Spleen (tissue), 11 donors: ENCODE measurements around the gene ZNF543. TPM values are rescaled to one million over a fixed set of nuclear protein-coding genes. Genes with fewer than 3 reads are reported as not detected.

ENCODE experiments used
- DNase-seq: peaks from one replicate; pipeline ENCODE4 v3.0.0-alpha.2; 2020
- H3K27ac ChIP-seq, 8 donors: fragments of 200-600 bp; sonication (generic) in 7 of 8; 1 replicate in 4 of 8; 2 replicates in 4 of 8; pipeline versions ENCODE4 v1.5.0 to v1.8.0; 2016 to 2021; ENCODE audit warnings: inconsistent platforms in 4 of 8, mild to moderate bottlenecking in 4 of 8, moderate library complexity in 1 of 8
- H3K27me3 ChIP-seq, 7 donors: fragments of 200-600 bp; sonication (generic) in 6 of 7; replicated peaks in 1 of 7; 1 replicate in 4 of 7; 2 replicates in 3 of 7; pipeline versions ENCODE4 v1.5.0 to v1.8.0; 2016 to 2021; ENCODE audit warnings: inconsistent platforms in 3 of 7, mild to moderate bottlenecking in 1 of 7
- H3K36me3 ChIP-seq, 6 donors: fragments of 200-600 bp; sonication (generic) in 5 of 6; 1 replicate in 4 of 6; 2 replicates in 2 of 6; pipeline versions ENCODE4 v1.5.0 to v1.8.0; 2016 to 2021; ENCODE audit warnings: inconsistent platforms in 2 of 6
- H3K4me1 ChIP-seq, 6 donors: fragments of 200-600 bp; sonication (generic) in 5 of 6; 1 replicate in 3 of 6; 2 replicates in 3 of 6; pipeline versions ENCODE4 v1.5.0 to v1.8.0; 2016 to 2021; ENCODE audit warnings: inconsistent platforms in 3 of 6
- H3K4me3 ChIP-seq, 8 donors: fragments of 200-600 bp; sonication (generic) in 7 of 8; 1 replicate in 4 of 8; 2 replicates in 4 of 8; pipeline versions ENCODE4 v1.5.0 to v1.8.0; 2016 to 2021; ENCODE audit warnings: inconsistent platforms in 4 of 8, mild to moderate bottlenecking in 4 of 8, moderate library complexity in 2 of 8
- H3K9me3 ChIP-seq, 8 donors: fragments of 200-600 bp; sonication (generic) in 7 of 8; 1 replicate in 4 of 8; 2 replicates in 4 of 8; pipeline versions ENCODE4 v1.5.0 to v1.8.0; 2016 to 2021; ENCODE audit warnings: inconsistent platforms in 4 of 8
- POLR2A ChIP-seq, 3 donors: fragments of 450-650 bp; IDR thresholded peaks; one replicate each; pipeline ENCODE4 v1.5.1; 2017; ENCODE audit warnings: antibody characterized with exemption in 3 of 3, mild to moderate bottlenecking in 1 of 3
- POLR2AphosphoS5 ChIP-seq, 3 donors: sonication (generic); formaldehyde crosslinking; IDR thresholded peaks; one replicate each; pipeline ENCODE4 v1.5.1; 2017; ENCODE audit warnings: antibody characterized with exemption in 3 of 3
- WGBS, 5 donors: extraction: QIAGEN DNeasy Blood & Tissue Kit in 3 of 5; methylation state at CpG; one replicate each; pipeline versions ENCODE4 v1.1.5 to v1.1.7; 2013 to 2018; 5-methylcytosine and 5-hydroxymethylcytosine counted together
- intact Hi-C: fragments of 100-400 bp; cut with DNase I; formaldehyde crosslinking; loops from one replicate; pipeline ENCODE4 v1.15.0; 2023; ENCODE audit warnings: low total_unique reads
- polyA plus RNA-seq, 3 donors: library from polyadenylated mRNA; stranded (reverse); fragments of 200-250 nt; gene quantifications; one replicate each; pipeline ENCODE4 v1.2.1, GENCODE V29; 2013
- total RNA-seq, 7 donors: library from RNA; depleted of rRNA in 3 of 7; stranded (reverse); fragments of >200 nt in 3 of 7; fragmentation: NEBNext Ultra II Directional in 4 of 7; extraction: Animal tissue kit (Norgen Biotek cat#: 25700) in 4 of 7; gene quantifications; one replicate each; pipeline versions ENCODE4 v1.1.0 to v1.2.1, GENCODE V29; 2016 to 2021
- TF ChIP-seq, protein P1 (sequence below), 11 experiments: fragments of 200-600 bp in 7 of 11; fragments of 450-650 bp in 4 of 11; sonication (generic) in 4 of 11; IDR thresholded peaks in 8 of 11; conservative IDR thresholded peaks in 3 of 11; 1 replicate in 7 of 11; 2 replicates in 4 of 11; pipeline versions ENCODE4 v1.4.0 to v1.8.0; 2016 to 2021; ENCODE audit warnings: antibody characterized with exemption in 11 of 11, inconsistent platforms in 4 of 11, mild to moderate bottlenecking in 1 of 11
- donor health status: healthy with polysubstance abuse.
- donor health status: DM: no; HTN: no; CAD: no; lungs with moderate emphysema.
- donor health status: DM: no; HTN: no; CAD: no.
- donor health status: Bipolar disorder and iron deficiency.
- donor health status: healthy.
- donor health status: DM: no; HTN: no; CAD: no.
- donor health status: DM: yes; HTN: yes; CAD: no.

ZNF543 gene
- total and polyA plus RNA-seq, 10 donors, result 1.6 to 16.9 (median 12.1) TPM

DNA sequence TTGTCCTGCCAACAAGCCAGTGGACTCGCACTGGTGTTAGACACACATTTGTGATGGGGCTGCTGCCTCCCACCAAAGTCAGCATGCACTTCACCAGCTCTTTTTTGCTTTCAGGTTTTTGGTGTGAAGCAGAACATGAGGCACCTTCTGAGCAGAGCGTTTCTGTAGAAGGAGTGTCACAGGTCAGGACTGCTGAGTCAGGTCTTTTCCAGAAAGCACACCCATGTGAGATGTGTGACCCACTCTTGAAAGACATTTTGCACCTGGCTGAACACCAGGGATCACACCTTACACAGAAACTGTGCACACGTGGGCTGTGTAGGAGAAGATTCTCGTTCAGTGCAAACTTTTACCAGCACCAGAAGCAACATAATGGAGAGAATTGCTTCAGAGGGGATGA lies 35.6 kb downstream of the ZNF543 start:
- intact Hi-C loops, result no loop called here
- TF ChIP-seq POLR2A (IDR thresholded peaks at IDR 0.05) (no peak), POLR2AphosphoS5 (IDR thresholded peaks at IDR 0.05) (no peak)
- TF ChIP-seq, protein P1, sequence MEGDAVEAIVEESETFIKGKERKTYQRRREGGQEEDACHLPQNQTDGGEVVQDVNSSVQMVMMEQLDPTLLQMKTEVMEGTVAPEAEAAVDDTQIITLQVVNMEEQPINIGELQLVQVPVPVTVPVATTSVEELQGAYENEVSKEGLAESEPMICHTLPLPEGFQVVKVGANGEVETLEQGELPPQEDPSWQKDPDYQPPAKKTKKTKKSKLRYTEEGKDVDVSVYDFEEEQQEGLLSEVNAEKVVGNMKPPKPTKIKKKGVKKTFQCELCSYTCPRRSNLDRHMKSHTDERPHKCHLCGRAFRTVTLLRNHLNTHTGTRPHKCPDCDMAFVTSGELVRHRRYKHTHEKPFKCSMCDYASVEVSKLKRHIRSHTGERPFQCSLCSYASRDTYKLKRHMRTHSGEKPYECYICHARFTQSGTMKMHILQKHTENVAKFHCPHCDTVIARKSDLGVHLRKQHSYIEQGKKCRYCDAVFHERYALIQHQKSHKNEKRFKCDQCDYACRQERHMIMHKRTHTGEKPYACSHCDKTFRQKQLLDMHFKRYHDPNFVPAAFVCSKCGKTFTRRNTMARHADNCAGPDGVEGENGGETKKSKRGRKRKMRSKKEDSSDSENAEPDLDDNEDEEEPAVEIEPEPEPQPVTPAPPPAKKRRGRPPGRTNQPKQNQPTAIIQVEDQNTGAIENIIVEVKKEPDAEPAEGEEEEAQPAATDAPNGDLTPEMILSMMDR (IDR thresholded peaks at IDR 0.05 in 8 of 11, conservative IDR thresholded peaks at IDR 0.05 in 3 of 11), result no peak
- no peak overlapping the region for H3K4me3 ChIP-seq
- H3K9me3 ChIP-seq, result peaks cover 0 to 84% (median 67%) of the 10 kb centered on the region in 8 donors
- peaks cover 8 to 74% (median 53%) of the 10 kb centered on the region in 6 donors for H3K36me3 ChIP-seq
- 86 to 100% (median 95%) methylated on average over 4 of the region's 4 CpGs for WGBS, 5 donors
- H3K27me3 ChIP-seq, result no peaks in the 10 kb centered on the region
- no peak for DNase-seq
- H3K27ac ChIP-seq, result no peak overlapping the region
- peaks cover 15 to 48% (median 26%) of the 10 kb centered on the region in 6 donors for H3K4me1 ChIP-seq

- 94 to 100% (median 98%) methylated on average over 5 of the region's 5 CpGs for WGBS, 5 donors
- DNase-seq, result no peak
- H3K27ac ChIP-seq, result no peak overlapping the region
- no peak overlapping the region for H3K4me3 ChIP-seq
- H3K27me3 ChIP-seq, result no peaks in the 10 kb centered on the region
- H3K9me3 ChIP-seq, result peaks cover 0 to 96% (median 74%) of the 10 kb centered on the region in 8 donors
- intact Hi-C loops, result no loop called here
- H3K4me1 ChIP-seq, result peaks cover 9 to 46% (median 17%) of the 10 kb centered on the region in 6 donors
- peaks cover 8 to 72% (median 53%) of the 10 kb centered on the region in 6 donors for H3K36me3 ChIP-seq
- TF ChIP-seq POLR2A (IDR thresholded peaks at IDR 0.05), result no peak
- TF ChIP-seq POLR2AphosphoS5 (IDR thresholded peaks at IDR 0.05), result no peak
- TF ChIP-seq, protein P1 (IDR thresholded peaks at IDR 0.05 in 8 of 11, conservative IDR thresholded peaks at IDR 0.05 in 3 of 11), result no peak
These were observed 37.1 kb downstream of the ZNF543 start for GRCh38 chr19:57357406-57357805.

- DNase-seq, result no peak
- Histone ChIP-seq H3K36me3 (peaks cover 8 to 53% (median 41%) of the 10 kb centered on the region in 6 donors), H3K4me1 (peaks cover 3 to 45% (median 18%) of the 10 kb centered on the region in 6 donors), H3K4me3 (no peak overlapping the region), H3K9me3 (peaks cover 0 to 85% (median 69%) of the 10 kb centered on the region in 8 donors), H3K27ac (peak overlapping the region in 5 of 8 donors; percentile 9 to 49 (median 16)), H3K27me3 (no peaks in the 10 kb centered on the region)
- TF ChIP-seq POLR2AphosphoS5 (IDR thresholded peaks at IDR 0.05), result no peak
- TF ChIP-seq, protein P1 (IDR thresholded peaks at IDR 0.05 in 8 of 11, conservative IDR thresholded peaks at IDR 0.05 in 3 of 11), result no peak
- TF ChIP-seq POLR2A (IDR thresholded peaks at IDR 0.05), result no peak
- intact Hi-C loops, result no loop called here
These were observed 39.0 kb downstream of the ZNF543 start for GRCh38 chr19:57359300-57359699.

DNA sequence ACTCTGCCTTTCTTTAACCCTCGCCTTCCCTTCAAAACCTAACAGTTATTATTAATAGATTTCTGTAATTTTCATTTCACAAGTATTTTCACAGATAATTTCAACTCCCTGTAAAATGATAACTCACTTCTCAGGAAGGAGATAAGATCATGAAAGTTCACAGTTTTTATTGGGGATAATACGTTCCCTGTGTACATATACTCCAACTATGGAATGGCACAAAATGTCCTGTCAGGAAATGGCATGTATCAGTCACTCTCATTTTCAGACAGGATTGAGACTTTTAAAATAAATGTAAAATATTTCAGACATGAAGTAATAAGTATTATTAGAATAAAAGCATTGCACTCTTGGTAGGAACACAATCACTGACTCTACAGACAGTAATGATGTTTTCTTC lies 42.1 kb downstream of the ZNF543 start:
- peaks cover 4 to 40% (median 10%) of the 10 kb centered on the region in 6 donors for H3K36me3 ChIP-seq
- peak overlapping the region; percentile 76 to 98 (median 96) for H3K27ac ChIP-seq
- H3K4me3 ChIP-seq, result peak overlapping the region in 4 of 8 donors; percentile 63 to 89 (median 73)
- no peaks in the 10 kb centered on the region for H3K27me3 ChIP-seq
- H3K4me1 ChIP-seq, result peaks cover 3 to 50% (median 22%) of the 10 kb centered on the region in 6 donors
- WGBS, 5 donors, result 66 to 84% (median 72%) methylated on average over 2 of the region's 2 CpGs
- H3K9me3 ChIP-seq, result peaks cover 0 to 77% (median 47%) of the 10 kb centered on the region in 8 donors
- no peak for DNase-seq
- intact Hi-C loops, result no loop called here
- TF ChIP-seq POLR2A (IDR thresholded peaks at IDR 0.05) (no peak), POLR2AphosphoS5 (IDR thresholded peaks at IDR 0.05) (no peak)
- TF ChIP-seq, protein P1 (IDR thresholded peaks at IDR 0.05 in 8 of 11, conservative IDR thresholded peaks at IDR 0.05 in 3 of 11), result no peak
